Measurements from ENCODE around the gene POU6F2. TPM values are rescaled to one million over a fixed set of nuclear protein-coding genes. Genes with fewer than 3 reads are reported as not detected.

The POU6F2 gene
- total and polyA plus RNA-seq, 2 experiments from 2014 or later = 7.2 to 7.3 TPM

DNA sequence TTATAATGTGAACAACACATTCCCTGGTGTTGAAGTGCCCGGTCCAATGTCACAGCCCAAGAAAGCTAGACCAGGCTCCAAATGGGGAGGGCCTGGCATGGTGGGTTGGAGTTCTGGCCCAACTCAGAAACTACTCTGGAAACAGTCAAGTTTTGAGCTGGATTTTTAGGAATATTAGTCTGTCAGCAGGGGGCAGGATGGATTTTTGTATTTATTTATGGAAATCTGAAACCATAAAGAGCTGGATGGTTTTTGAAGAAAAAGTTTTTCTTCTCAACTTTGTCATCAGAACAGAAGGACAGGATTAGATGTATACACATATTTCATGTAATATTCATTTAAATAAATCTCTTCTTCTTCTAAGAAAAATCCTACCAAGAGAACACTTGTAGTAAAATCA is 97.5 kb downstream of the POU6F2 start:
- peaks cover 5% of the 10 kb centered on the region; the same call in 2 of the 3 replicates for H3K9me3 Mint-ChIP-seq
- no peak overlapping the region for H2AFZ ChIP-seq
- H4K20me1 ChIP-seq (replicated peaks; ENCODE audit: insufficient read depth) = no peaks in the 10 kb centered on the region
- no peak for ATAC-seq
- H3K4me3 Mint-ChIP-seq = no peak overlapping the region
- TF ChIP-seq, protein P1, sequence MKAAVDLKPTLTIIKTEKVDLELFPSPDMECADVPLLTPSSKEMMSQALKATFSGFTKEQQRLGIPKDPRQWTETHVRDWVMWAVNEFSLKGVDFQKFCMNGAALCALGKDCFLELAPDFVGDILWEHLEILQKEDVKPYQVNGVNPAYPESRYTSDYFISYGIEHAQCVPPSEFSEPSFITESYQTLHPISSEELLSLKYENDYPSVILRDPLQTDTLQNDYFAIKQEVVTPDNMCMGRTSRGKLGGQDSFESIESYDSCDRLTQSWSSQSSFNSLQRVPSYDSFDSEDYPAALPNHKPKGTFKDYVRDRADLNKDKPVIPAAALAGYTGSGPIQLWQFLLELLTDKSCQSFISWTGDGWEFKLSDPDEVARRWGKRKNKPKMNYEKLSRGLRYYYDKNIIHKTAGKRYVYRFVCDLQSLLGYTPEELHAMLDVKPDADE (IDR thresholded peaks at IDR 0.05) = no peak
- peaks cover 4% of the 10 kb centered on the region for H3K27me3 Mint-ChIP-seq (ENCODE audit: insufficient read depth, low read depth, poor library complexity)
- no peaks in the 10 kb centered on the region for H3K27me3 ChIP-seq (ENCODE audit: insufficient read depth)
- no peak overlapping the region for H3K4me3 ChIP-seq
- no peak overlapping the region for H3K27ac ChIP-seq (ENCODE audit: low read depth)
- peaks cover 9% of the 10 kb centered on the region for H3K4me1 Mint-ChIP-seq
- H3K4me2 ChIP-seq = no peak overlapping the region
- no peaks in the 10 kb centered on the region for H3K79me2 ChIP-seq (replicated peaks; ENCODE audit: insufficient read depth)
- DNase-seq (ENCODE audit: low spot score) = no peak
- no peaks in the 10 kb centered on the region for H3K36me3 ChIP-seq (ENCODE audit: insufficient read depth)
- H3K4me1 ChIP-seq (ENCODE audit: insufficient read depth) = peaks cover 7% of the 10 kb centered on the region; the same call in 1 of the 2 replicates
- H3K27ac Mint-ChIP-seq = no peak overlapping the region
- no peaks in the 10 kb centered on the region for H3F3A ChIP-seq (replicated peaks; ENCODE audit: low read depth)
- no peaks in the 10 kb centered on the region; the same call in 2 of the 3 replicates for H3K36me3 Mint-ChIP-seq (ENCODE audit: low read depth)
- H3K9me2 ChIP-seq (ENCODE audit: insufficient read depth) = no peaks in the 10 kb centered on the region

DNA sequence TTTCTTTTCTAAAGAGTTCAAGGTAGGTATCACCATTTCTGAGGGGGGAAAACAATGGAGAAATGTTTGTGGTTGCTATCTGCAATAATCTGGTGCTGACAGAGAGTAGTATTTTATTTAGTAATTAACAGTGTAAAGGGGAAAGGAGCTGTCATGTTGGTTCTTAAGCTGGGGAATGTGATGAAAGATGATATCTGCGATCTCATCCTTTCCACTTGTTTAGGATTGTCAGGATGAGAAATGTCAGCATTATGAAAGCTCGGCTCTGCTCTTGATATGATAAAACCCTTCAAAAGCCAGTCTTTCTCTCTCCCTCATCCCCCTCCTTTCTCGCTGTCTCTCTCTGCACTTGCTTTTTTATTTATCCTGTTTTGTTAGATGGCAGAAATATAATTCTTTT is 106.1 kb downstream of the POU6F2 start:
- H3K4me1 Mint-ChIP-seq = peaks cover 48% of the 10 kb centered on the region
- Histone ChIP-seq H2AFZ (no peak overlapping the region), H3K27ac (ENCODE audit: low read depth) (no peak overlapping the region), H3K79me2 (replicated peaks; ENCODE audit: insufficient read depth) (no peaks in the 10 kb centered on the region), H3K4me2 (no peak overlapping the region), H3K4me1 (ENCODE audit: insufficient read depth) (peaks cover 21% of the 10 kb centered on the region), H3K36me3 (ENCODE audit: insufficient read depth) (no peaks in the 10 kb centered on the region), H3F3A (replicated peaks; ENCODE audit: low read depth) (no peaks in the 10 kb centered on the region), H3K27me3 (ENCODE audit: insufficient read depth) (no peaks in the 10 kb centered on the region), H3K4me3 (no peak overlapping the region), H3K9me2 (ENCODE audit: insufficient read depth) (no peaks in the 10 kb centered on the region), H4K20me1 (replicated peaks; ENCODE audit: insufficient read depth) (no peaks in the 10 kb centered on the region)
- no peak overlapping the region for H3K27ac Mint-ChIP-seq
- ATAC-seq (no peak), DNase-seq (ENCODE audit: low spot score) (no peak)
- peaks cover 6% of the 10 kb centered on the region for H3K27me3 Mint-ChIP-seq (ENCODE audit: insufficient read depth, low read depth, poor library complexity)
- H3K36me3 Mint-ChIP-seq (ENCODE audit: low read depth) = no peaks in the 10 kb centered on the region
- no peaks in the 10 kb centered on the region for H3K9me3 Mint-ChIP-seq
- H3K4me3 Mint-ChIP-seq = no peak overlapping the region
- no peak for TF ChIP-seq POLR2AphosphoS5 (IDR thresholded peaks at IDR 0.05; ENCODE audit: low read depth)
- no peak for TF ChIP-seq JUNB (IDR thresholded peaks at IDR 0.05; ENCODE audit: unreplicated experiment)
- no peak for TF ChIP-seq CREB1 (CRISPR knock-in tag; IDR thresholded peaks at IDR 0.05; ENCODE audit: low read depth)
- TF ChIP-seq ZNF114 (CRISPR knock-in tag; IDR thresholded peaks at IDR 0.05) = no peak
- TF ChIP-seq, protein P2, sequence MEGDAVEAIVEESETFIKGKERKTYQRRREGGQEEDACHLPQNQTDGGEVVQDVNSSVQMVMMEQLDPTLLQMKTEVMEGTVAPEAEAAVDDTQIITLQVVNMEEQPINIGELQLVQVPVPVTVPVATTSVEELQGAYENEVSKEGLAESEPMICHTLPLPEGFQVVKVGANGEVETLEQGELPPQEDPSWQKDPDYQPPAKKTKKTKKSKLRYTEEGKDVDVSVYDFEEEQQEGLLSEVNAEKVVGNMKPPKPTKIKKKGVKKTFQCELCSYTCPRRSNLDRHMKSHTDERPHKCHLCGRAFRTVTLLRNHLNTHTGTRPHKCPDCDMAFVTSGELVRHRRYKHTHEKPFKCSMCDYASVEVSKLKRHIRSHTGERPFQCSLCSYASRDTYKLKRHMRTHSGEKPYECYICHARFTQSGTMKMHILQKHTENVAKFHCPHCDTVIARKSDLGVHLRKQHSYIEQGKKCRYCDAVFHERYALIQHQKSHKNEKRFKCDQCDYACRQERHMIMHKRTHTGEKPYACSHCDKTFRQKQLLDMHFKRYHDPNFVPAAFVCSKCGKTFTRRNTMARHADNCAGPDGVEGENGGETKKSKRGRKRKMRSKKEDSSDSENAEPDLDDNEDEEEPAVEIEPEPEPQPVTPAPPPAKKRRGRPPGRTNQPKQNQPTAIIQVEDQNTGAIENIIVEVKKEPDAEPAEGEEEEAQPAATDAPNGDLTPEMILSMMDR (conservative IDR thresholded peaks at IDR 0.05; ENCODE audit: low read depth in 2 of 2) = no peak
- TF ChIP-seq, protein P1 (IDR thresholded peaks at IDR 0.05) = no peak
- TF ChIP-seq, protein P3, sequence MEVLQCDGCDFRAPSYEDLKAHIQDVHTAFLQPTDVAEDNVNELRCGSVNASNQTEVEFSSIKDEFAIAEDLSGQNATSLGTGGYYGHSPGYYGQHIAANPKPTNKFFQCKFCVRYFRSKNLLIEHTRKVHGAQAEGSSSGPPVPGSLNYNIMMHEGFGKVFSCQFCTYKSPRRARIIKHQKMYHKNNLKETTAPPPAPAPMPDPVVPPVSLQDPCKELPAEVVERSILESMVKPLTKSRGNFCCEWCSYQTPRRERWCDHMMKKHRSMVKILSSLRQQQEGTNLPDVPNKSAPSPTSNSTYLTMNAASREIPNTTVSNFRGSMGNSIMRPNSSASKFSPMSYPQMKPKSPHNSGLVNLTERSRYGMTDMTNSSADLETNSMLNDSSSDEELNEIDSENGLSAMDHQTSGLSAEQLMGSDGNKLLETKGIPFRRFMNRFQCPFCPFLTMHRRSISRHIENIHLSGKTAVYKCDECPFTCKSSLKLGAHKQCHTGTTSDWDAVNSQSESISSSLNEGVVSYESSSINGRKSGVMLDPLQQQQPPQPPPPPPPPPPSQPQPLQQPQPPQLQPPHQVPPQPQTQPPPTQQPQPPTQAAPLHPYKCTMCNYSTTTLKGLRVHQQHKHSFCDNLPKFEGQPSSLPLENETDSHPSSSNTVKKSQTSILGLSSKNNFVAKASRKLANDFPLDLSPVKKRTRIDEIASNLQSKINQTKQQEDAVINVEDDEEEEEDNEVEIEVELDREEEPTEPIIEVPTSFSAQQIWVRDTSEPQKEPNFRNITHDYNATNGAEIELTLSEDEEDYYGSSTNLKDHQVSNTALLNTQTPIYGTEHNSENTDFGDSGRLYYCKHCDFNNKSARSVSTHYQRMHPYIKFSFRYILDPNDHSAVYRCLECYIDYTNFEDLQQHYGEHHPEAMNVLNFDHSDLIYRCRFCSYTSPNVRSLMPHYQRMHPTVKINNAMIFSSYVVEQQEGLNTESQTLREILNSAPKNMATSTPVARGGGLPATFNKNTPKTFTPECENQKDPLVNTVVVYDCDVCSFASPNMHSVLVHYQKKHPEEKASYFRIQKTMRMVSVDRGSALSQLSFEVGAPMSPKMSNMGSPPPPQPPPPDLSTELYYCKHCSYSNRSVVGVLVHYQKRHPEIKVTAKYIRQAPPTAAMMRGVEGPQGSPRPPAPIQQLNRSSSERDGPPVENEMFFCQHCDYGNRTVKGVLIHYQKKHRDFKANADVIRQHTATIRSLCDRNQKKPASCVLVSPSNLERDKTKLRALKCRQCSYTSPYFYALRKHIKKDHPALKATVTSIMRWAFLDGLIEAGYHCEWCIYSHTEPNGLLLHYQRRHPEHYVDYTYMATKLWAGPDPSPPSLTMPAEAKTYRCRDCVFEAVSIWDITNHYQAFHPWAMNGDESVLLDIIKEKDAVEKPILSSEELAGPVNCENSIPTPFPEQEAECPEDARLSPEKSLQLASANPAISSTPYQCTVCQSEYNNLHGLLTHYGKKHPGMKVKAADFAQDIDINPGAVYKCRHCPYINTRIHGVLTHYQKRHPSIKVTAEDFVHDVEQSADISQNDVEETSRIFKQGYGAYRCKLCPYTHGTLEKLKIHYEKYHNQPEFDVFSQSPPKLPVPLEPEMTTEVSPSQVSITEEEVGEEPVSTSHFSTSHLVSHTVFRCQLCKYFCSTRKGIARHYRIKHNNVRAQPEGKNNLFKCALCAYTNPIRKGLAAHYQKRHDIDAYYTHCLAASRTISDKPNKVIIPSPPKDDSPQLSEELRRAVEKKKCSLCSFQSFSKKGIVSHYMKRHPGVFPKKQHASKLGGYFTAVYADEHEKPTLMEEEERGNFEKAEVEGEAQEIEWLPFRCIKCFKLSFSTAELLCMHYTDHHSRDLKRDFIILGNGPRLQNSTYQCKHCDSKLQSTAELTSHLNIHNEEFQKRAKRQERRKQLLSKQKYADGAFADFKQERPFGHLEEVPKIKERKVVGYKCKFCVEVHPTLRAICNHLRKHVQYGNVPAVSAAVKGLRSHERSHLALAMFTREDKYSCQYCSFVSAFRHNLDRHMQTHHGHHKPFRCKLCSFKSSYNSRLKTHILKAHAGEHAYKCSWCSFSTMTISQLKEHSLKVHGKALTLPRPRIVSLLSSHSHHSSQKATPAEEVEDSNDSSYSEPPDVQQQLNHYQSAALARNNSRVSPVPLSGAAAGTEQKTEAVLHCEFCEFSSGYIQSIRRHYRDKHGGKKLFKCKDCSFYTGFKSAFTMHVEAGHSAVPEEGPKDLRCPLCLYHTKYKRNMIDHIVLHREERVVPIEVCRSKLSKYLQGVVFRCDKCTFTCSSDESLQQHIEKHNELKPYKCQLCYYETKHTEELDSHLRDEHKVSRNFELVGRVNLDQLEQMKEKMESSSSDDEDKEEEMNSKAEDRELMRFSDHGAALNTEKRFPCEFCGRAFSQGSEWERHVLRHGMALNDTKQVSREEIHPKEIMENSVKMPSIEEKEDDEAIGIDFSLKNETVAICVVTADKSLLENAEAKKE (CRISPR knock-in tag; IDR thresholded peaks at IDR 0.05) = no peak
- no peak for TF ChIP-seq STAT1 (IDR thresholded peaks at IDR 0.05; ENCODE audit: unreplicated experiment)
- TF ChIP-seq ZNF331 (CRISPR knock-in tag; IDR thresholded peaks at IDR 0.05; ENCODE audit: low read depth) = no peak

Measured in GM23338 (cell line).